HL-60 (cell line): ENCODE measurements around the gene CPPED1.

ENCODE experiments used
- DNase-seq, 2 experiments: peaks; one replicate each; pipeline ENCODE4 v3.0.0-alpha.2; 2010 to 2020; ENCODE audit warnings: low read depth in 1 of 2, low spot score in 1 of 2
- H3K27ac ChIP-seq: fragments of 250-450 bp; sonication (Bioruptor Pico); replicated peaks from 2 replicates; pipeline ENCODE4 v1.5.1; 2020; ENCODE audit warnings: mild to moderate bottlenecking, moderate library complexity
- H3K27me3 ChIP-seq: fragments of 250-450 bp; sonication (Bioruptor Pico); 2 replicates; pipeline ENCODE4 v1.5.1; 2021; ENCODE audit warnings: mild to moderate bottlenecking, moderate library complexity; ENCODE audit not compliant: insufficient read depth, poor library complexity, severe bottlenecking
- H3K4me3 ChIP-seq: replicated peaks from 2 replicates; pipeline ENCODE4 v1.5.1; 2011; ENCODE audit warnings: mild to moderate bottlenecking, control low read depth, low read length; ENCODE audit not compliant: insufficient read depth
- CTCF ChIP-seq: IDR thresholded peaks from one replicate; pipeline ENCODE4 v1.5.1; 2011; ENCODE audit warnings: low read length, control low read depth, inconsistent platforms; ENCODE audit not compliant: insufficient read depth
- GABPA ChIP-seq: IDR thresholded peaks from 2 replicates; pipeline ENCODE4 v1.6.1; 2012; ENCODE audit warnings: low read depth
- POLR2AphosphoS5 ChIP-seq: IDR thresholded peaks from 2 replicates; pipeline ENCODE4 v1.6.1; 2012; ENCODE audit warnings: low read depth
- REST ChIP-seq: IDR thresholded peaks from 2 replicates; pipeline ENCODE4 v1.6.1; 2012; ENCODE audit warnings: low read depth; ENCODE audit not compliant: insufficient replicate concordance
- SPI1 ChIP-seq: IDR thresholded peaks from 2 replicates; pipeline ENCODE4 v1.6.1; 2012; ENCODE audit warnings: low read depth, mild to moderate bottlenecking, borderline replicate concordance

The CPPED1 gene

GRCh38 chr16:12784076-12784475 is 19.6 kb downstream of the CPPED1 start:
- H3K27me3 ChIP-seq = no peaks in the 10 kb centered on the region
- TF ChIP-seq POLR2AphosphoS5 (no peak), REST (no peak)
- no peak for DNase-seq
- no peak overlapping the region for H3K4me3 ChIP-seq
- no peak overlapping the region for H3K27ac ChIP-seq

GRCh38 chr16:12781777-12782176 is 21.9 kb downstream of the CPPED1 start:
- Histone ChIP-seq H3K27ac (no peak overlapping the region), H3K4me3 (no peak overlapping the region), H3K27me3 (no peaks in the 10 kb centered on the region)
- no peak for DNase-seq
- TF ChIP-seq CTCF (no peak), SPI1 (no peak), GABPA (no peak), REST (no peak), POLR2AphosphoS5 (no peak)

GRCh38 chr16:12780467-12780866 is 23.2 kb downstream of the CPPED1 start:
- Histone ChIP-seq H3K27ac (no peak overlapping the region), H3K4me3 (no peak overlapping the region), H3K27me3 (no peaks in the 10 kb centered on the region)
- no peak for TF ChIP-seq SPI1
- TF ChIP-seq GABPA = no peak
- TF ChIP-seq REST = no peak
- no peak for TF ChIP-seq POLR2AphosphoS5
- no peak for TF ChIP-seq CTCF
- DNase-seq = no peak

GRCh38 chr16:12778726-12779125 is 25.0 kb downstream of the CPPED1 start:
- no peak overlapping the region for H3K4me3 ChIP-seq
- no peak for DNase-seq
- no peak for TF ChIP-seq REST
- no peak for TF ChIP-seq POLR2AphosphoS5
- TF ChIP-seq GABPA = no peak
- no peak for TF ChIP-seq CTCF
- no peak for TF ChIP-seq SPI1
- no peaks in the 10 kb centered on the region for H3K27me3 ChIP-seq
- H3K27ac ChIP-seq = no peak overlapping the region
